COLO668 (cell line): ENCODE measurements around the gene CYTH2.

ENCODE experiments used
- DNase-seq: peaks from one replicate; lab custom pipeline; 2025; ENCODE audit not compliant: unreplicated experiment; lab: John Stamatoyannopoulos, UW

Gene CYTH2

GRCh38 chr19:48452289-48453190, 16.6 kb upstream of the CYTH2 start:
- no peak for DNase-seq

DNA sequence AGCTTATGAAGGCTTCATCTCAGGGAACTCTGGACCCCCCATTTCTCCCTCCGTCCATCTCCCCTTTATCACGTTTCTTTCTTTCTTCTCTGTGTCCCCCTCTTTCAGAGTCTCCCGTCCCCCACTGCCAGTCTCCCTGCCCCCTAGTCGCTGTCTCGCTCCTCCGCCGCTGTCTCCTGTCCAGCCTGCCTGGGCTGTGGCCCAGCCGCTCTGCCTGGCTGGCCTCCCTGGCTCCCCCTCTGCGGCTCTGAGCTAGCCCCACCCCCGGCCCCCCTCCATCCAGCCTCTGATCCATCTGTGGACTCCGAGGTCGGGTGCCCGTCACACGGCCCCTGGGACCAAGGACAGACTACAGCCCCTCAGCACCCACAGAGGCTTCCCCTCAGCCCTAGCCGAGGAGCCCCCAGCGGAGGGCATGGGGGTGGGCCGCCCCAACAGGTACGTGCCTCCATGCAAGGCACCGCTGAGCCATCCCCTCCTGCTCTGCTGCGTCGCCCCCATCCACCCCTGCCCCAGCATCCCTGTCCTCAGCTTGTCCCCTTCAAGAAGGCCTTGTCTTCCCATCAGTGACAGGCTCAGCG, 14.9 kb upstream of the CYTH2 start:
- DNase-seq, result no peak

DNA sequence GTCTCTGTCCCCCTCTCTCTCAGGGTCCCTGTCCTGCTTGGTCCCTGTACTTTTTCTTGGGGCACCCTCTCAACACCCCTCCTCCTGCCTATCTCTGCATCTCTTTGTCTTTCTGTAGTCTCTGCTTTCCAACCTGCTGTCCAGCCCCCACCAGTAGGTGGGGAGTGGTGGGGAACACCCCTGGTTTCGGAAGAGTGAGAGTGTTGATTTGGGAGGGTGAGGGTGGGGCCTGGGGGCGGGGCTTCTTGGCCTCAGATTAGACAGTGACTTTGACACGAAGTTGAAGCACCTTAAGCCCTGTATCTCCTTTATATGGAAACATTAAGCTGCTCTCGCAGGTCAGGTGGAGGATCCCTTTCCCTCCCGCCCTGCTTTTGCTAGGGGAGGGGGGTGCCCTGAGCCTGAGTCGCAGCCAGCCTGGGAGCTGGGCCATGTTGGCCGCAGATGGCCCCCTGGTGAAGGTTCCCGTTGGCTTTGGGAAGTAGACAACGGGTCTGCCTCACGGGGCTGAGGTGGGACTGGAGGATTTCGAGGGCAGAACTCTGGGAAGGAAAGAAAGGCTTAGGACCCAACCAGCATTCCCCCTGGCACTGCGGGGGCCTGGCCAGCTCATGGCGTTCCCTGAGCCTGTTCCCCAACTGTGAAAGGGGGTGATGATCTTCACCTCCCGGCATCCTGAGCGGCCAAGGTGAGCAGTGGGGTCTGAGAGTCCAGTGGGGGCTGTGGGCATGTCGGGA, 13.8 kb upstream of the CYTH2 start, which contains the start of gene KCNJ14:
Gene KCNJ14, plus strand, starts transcription at position 404 of the 737 bp plus-strand sequence. CDS start 6,151 bp downstream, outside the sequence.
- DNase-seq, result no peak

DNA sequence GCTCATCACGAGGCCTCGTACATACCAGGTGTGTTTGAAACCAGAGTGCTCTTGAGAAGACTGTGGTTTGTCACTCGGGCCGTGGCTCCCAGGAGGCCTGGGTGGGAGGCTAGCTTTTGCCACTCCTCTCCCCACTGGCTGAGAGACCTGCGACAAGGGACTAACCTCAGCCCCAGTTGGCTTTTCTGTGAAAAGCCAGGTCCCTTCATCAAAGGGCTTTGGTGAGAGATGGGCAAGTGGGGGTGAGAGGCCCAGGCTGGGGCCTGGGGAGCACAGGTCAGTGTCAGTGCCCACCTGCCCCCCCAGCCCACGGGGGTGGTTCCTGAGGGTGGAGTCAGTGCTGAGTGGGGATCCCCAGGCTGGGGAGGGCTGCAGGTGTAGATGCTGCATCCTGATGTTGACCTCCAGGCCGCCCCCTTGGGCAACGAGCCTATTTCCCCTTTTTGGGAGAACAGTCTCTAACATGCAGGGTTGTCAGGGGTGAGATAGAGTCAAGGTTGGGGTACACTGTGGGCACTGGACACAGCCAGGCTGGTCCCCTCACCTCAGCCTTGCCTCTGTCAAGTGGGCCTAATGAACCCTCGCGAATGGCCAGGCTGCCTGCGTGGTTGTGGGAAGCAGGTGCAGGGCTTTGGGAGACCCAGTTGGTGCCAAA, 13.1 kb upstream of the CYTH2 start:
- no peak for DNase-seq

DNA sequence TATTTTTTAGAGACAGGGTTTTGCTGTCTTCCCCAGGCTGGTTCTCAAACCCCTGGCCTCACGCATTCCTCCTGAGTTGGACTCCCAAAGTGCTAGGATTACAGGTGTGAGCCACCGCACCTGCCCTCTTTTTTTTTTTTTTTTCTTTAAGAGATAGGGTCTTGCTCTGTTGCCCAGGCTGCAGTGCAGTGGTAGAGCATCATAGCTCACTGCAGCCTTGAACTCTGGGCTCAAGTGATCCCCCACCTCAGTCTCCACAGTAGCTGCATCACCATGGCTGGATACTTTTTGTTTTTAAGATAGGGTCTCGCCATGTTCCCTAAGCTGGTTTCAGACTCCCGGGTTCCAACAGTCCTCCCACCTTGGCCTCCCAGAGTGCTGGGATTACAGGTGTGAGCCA, 12.3 kb upstream of the CYTH2 start:
- DNase-seq, result no peak

DNA sequence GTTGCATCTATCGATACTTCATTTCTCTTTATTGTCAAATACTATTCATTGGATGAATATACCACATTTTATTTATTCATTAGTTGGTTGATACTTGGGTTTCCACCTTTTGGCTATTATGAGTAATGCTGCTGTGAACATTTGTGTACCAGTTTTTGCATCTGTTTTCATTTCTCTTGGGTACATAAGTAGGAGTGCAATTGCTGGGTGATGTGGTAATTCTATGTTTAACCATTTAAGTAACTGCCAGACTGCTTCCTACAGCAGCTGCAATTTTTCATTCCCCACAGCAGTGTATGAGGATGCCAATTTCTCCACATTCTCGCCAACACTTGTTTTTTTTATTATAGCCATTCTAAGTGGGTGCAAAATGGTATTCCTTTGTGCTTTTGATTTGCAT, 11.2 kb upstream of the CYTH2 start:
- no peak for DNase-seq

DNA sequence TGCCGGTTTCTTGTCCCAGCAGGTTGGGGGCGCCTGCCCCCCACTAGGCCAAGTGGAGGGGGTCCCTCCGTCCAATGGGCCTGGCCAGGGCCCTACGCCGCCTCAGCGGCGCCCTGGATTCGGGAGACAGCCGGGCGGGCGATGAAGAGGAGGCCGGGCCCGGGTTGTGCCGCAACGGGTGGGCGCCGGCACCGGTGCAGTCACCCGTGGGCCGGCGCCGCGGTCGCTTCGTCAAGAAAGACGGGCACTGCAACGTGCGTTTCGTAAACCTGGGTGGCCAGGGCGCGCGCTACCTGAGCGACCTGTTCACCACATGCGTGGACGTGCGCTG, 7.6 kb upstream of the CYTH2 start:
- DNase-seq, result no peak

DNA sequence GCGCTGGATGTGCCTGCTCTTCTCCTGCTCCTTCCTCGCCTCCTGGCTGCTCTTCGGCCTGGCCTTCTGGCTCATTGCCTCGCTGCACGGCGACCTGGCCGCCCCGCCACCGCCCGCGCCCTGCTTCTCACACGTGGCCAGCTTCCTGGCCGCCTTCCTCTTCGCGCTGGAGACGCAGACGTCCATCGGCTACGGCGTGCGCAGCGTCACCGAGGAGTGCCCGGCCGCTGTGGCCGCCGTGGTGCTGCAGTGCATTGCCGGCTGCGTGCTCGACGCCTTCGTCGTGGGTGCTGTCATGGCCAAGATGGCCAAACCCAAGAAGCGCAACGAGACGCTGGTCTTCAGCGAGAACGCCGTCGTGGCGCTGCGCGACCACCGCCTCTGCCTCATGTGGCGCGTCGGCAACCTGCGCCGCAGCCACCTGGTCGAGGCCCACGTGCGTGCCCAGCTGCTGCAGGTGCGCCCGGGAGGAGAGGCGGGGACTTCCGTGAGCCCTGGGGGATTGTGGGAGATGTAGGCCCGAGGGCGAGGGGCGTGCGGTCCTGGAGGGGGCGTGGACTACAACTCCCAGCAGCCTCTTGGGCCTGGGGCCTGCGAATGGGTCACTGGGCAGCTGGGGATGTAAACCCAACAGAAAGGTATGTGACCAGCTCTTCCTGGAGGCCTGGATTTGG, 7.0 kb upstream of the CYTH2 start:
- DNase-seq, result peak; percentile 31

GRCh38 chr19:48465215-48465614, 4.0 kb upstream of the CYTH2 start:
- no peak for DNase-seq

GRCh38 chr19:48466561-48467325, 2.4 kb upstream of the CYTH2 start:
- no peak for DNase-seq

DNA sequence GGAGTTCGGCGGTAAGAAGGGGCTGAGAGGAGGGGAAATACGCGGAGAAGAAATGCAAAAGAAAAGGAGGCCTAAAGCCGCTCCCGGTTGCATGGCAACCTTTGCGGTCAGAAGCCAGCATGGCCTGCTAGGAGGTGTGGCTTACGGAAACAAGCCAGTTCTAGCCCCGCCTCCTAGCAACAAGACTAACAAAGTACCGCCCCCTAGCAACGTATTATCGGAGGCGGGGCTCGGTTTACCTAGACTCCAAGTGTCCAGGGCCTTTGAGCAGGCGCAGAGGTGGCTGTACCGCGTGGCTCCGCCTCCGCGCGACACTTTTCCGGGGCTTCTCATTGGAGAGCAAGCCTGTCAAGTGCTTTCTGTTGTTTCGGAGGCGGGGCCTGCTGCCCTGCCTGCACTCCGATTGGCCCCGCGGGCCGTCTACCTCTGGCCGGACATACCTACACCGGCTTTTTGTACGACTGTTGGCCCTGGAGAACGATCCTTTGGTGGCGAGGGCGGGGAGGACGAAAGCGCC, 339 bp upstream of the CYTH2 start:
- DNase-seq, result peak; percentile 99

DNA sequence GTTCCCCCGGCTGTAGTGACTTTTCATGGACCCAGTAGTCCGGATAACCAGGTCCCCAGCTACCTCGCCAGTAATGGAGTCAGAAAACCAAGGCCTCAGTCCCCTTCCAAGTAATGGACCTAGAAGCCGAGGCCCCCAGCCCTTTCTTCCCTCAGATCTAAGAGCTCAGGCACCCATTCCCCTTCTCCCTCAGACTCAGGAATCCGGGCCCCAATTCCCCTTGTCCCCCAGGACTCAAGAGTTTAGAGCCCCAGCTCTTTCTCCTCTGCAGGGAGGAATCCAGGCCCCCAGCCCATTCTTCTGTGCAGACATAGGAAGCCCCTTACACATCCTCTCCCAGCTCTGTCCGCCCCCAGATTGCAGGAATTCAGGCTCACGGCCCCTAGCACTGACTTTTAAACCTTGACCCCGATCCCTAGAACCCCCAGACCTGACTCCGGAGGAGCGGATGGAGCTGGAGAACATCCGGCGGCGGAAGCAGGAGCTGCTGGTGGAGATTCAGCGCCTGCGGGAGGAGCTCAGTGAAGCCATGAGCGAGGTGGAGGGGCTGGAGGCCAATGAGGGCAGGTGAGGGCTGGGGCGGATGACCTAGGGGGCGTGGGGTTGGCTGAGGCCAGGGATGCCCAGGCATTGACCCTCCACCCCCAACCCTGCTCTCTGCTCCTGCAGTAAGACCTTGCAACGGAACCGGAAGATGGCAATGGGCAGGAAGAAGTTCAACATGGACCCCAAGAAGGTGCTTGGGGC, 938 bp downstream of the CYTH2 start:
- no peak for DNase-seq

DNA sequence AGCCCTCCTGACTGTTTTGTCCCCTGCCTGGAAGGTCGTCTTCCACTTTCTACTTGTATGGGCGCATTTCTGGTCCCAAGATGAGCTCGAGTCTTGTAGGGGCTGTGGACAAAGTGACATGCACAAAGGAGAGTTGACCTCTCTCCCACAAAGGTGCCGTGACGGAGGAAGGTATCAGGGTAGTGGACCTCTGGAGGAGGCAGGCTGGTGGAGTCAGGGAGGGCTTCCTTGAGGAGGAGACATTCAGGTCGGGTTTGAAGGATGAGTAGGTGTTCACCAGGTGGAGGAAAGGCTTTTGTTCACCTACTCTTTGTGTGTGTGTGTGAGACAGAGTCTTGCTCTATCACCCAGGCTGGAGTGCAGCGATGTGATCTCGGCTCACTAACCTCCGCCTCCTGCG, 1.7 kb downstream of the CYTH2 start:
- no peak for DNase-seq

- no peak for DNase-seq
These were observed 2.7 kb downstream of the CYTH2 start for GRCh38 chr19:48471836-48472235.

DNA sequence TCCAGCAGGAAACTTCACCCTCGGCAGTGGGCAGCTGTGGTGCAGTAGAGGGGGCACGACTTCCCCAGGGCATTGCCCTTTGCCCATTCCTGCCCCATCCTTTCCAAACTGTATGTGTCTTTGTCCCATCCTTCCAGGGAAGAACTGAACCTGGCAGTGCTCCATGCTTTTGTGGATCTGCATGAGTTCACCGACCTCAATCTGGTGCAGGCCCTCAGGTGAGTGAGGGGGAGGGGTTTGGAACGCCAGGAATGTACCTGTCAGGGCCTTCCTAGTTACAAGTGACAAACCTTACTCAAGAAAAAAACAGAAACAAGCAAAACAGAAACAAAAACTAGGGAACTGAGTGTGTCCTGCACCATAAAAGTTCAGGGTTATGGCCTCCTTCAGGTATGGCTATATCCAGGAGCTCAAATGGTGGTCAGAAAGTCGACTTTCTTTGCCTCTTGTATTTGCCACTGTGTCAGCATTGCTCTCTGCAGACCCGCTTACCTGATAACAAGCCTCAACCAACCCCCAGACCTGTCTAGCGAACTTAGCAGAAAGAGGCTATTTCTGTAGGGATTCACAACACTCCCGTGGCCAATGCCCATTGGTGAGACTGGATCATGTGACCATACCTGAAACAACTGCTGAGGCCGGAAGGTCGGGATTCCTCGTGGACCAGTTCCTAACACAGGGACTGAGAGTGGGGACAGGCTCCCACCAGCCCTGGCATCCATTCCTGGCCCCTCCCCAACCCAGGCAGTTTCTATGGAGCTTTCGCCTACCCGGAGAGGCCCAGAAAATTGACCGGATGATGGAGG, 4.2 kb downstream of the CYTH2 start:
- no peak for DNase-seq

GRCh38 chr19:48474084-48474592, 5.0 kb downstream of the CYTH2 start:
- no peak for DNase-seq

DNA sequence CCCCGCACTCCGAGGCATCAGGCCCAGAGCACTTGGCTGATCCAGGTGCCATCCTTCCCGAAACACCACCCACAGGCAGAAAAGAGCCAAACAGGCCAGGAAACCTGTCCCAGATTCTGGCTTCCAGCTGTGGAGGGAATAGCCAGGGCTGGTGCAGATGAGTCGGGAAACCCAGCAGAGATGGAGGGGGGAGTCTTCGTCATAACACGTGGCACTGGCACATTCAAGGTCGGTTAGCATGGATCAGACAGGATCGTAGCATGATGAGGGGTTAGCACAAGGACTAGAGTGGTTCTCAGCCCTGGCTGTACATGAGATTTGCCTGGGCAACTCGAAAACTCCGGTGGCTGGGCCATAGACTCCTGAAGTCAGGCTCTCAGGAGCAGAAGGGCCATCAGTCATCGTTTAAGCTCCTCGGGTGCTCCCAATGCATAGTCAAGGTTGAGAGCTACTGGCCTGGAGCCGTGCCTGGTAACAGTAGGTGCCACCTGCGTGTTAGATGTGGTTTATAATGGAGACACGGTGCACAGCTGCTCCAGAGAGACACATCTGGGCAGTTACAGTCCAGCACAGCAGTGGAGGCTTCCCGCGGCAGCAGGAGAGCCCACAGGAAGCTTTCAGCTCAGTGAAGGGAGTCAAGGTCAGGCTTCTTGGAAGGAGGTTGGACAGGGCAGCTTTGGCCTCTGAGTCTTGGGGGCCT, 6.3 kb downstream of the CYTH2 start:
- no peak for DNase-seq

DNA sequence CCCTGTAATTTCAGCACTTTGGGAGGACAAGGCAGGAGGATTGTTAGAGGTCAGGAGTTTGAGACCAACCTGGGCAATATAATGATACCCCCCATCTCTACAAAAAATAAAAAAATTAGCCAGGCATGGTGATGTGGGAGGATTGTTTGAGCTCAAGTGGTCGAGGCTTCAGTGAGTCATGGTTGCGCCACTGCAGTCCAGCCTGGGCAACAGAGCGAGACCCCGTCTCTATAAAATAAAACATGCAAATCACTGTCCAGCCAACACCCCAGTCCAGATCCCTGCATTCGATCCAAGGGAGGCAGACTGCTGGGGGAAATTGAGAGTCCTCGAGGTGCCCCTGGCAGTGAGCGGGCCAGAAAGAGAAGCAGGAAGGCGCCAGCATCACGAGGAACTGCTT, 7.0 kb downstream of the CYTH2 start:
- no peak for DNase-seq
